ENCODE measurements around the gene VPS18. TPM values are rescaled to one million over a fixed set of nuclear protein-coding genes. Genes with fewer than 3 reads are reported as not detected.

Gene VPS18
- polyA plus RNA-seq, 1 donor = 9.3 TPM

DNA sequence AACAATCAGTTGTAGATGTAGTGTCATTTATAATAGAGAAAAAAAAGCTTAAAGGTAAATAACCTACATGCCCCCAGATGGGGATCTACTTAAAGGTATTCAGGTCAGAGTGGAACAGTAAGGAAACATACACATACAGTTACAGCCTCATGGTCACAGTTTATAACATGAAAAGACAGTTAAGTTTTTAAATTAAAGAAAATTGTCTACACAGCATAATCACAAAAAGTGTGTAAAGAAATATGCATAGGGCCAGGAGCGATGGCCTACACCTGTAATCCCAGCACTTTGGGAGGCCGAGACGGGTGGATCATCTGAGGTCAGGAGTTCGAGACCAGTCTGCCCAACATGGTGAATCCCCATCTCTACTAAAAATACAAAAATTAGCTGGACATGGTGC is 27.1 kb upstream of the VPS18 start:
- no peak for DNase-seq (ENCODE audit: low read depth)

- no peak for DNase-seq (ENCODE audit: low read depth)
Observed at GRCh38 chr15:40869686-40870085, 24.6 kb upstream of the VPS18 start.

- no peak for DNase-seq (ENCODE audit: low read depth)
Observed at GRCh38 chr15:40870716-40871115, 23.5 kb upstream of the VPS18 start.

- no peak for DNase-seq (ENCODE audit: low read depth)
Observed at GRCh38 chr15:40871749-40872617, 22.3 kb upstream of the VPS18 start.

- DNase-seq (ENCODE audit: low read depth) = no peak
Observed at GRCh38 chr15:40872791-40873693, 21.2 kb upstream of the VPS18 start.

- no peak for DNase-seq (ENCODE audit: low read depth)
Observed at GRCh38 chr15:40873694-40874561, 20.3 kb upstream of the VPS18 start, which contains the start of gene RHOV. Gene RHOV (minus strand): TSS chr15:40874234. CDS start chr15:40874139, 95 bp downstream.

DNA sequence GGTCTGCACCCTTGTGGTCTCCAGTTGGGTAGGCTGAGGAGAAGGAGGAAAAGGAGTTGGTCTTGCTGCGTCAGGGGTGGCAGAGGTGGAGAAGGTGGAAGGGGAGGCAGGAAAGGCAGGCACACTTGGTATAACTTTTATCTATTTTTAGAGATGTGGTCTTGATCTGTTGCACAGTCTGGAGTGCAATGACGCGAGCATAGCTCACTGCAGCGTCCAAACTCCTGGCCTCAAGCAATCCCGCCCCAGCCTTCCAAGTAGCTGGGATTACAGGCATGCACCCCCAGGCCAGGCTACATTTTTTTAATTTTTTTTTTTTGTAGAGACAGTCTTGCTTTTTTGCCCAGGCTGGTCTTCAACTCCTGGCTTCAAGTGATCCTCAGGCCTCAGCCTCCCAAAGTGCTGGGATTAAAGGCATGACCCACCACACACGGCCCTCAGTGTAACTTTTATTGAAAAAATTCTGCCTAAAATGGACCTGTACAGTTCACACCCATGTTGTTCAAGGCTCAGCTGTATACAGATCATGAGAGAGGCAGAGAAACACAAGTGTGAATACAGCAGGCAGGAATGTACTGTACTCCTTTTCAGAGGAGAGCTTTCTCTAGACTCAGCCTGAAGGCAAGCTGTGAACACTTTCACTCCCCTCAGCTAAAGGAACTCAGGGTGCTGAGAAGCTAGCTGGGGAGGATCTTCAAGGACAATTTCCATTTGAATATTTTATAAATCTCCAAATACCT is 18.1 kb upstream of the VPS18 start:
- DNase-seq (ENCODE audit: low read depth) = no peak

DNA sequence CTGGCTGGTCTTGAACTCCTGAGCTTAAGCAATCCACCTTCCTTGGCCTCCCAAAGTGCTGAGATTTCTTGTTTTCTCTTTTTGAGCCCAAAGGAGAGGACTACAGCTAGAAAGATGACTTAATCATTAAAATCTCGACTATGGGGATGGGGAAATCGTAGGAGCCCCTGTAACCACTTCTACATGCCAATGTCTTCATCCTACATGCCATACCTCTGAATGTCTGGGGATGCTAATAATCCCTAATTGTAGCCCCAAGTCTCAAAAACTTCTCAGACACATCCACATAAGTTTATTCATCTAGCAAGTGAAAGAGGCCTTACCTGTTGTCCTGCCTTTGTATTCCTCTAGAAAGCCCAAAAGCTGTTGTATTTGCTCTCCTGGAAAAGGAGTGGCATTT is 16.6 kb upstream of the VPS18 start:
- no peak for DNase-seq (ENCODE audit: low read depth)

GRCh38 chr15:40878785-40879184 is 15.5 kb upstream of the VPS18 start:
- DNase-seq (ENCODE audit: low read depth) = no peak

GRCh38 chr15:40879609-40880008 is 14.6 kb upstream of the VPS18 start:
- DNase-seq (ENCODE audit: low read depth) = no peak

DNA sequence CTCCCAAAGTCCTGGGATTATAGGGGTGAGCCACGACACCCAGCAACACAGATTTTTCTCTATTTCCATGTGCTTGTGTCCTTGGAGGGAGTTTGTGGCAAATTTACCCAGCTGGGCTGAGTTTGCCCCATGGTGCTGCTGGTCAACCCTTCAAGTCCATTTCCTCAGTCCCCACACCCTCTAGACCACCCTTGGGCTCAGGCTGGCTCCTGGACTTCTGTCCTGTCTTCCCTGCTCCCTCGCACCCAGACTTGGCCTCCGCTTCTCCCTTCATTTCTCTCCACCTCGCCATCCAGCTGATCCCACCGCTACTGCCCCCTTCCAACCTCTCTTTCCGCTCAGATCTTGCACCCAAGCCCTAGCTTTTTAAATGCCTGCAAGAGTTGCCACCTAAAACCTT is 12.9 kb upstream of the VPS18 start:
- DNase-seq (ENCODE audit: low read depth) = no peak

GRCh38 chr15:40886586-40886985 is 7.7 kb upstream of the VPS18 start:
- DNase-seq (ENCODE audit: low read depth) = no peak

GRCh38 chr15:40889112-40889511 is 5.1 kb upstream of the VPS18 start:
- DNase-seq (ENCODE audit: low read depth) = no peak

- DNase-seq (ENCODE audit: low read depth) = no peak
Observed at GRCh38 chr15:40891138-40891537, 3.1 kb upstream of the VPS18 start.

- no peak for DNase-seq (ENCODE audit: low read depth)
Observed at GRCh38 chr15:40891810-40892446, 2.3 kb upstream of the VPS18 start.

- DNase-seq (ENCODE audit: low read depth) = no peak
Observed at GRCh38 chr15:40892447-40893012, 1.7 kb upstream of the VPS18 start.

DNA sequence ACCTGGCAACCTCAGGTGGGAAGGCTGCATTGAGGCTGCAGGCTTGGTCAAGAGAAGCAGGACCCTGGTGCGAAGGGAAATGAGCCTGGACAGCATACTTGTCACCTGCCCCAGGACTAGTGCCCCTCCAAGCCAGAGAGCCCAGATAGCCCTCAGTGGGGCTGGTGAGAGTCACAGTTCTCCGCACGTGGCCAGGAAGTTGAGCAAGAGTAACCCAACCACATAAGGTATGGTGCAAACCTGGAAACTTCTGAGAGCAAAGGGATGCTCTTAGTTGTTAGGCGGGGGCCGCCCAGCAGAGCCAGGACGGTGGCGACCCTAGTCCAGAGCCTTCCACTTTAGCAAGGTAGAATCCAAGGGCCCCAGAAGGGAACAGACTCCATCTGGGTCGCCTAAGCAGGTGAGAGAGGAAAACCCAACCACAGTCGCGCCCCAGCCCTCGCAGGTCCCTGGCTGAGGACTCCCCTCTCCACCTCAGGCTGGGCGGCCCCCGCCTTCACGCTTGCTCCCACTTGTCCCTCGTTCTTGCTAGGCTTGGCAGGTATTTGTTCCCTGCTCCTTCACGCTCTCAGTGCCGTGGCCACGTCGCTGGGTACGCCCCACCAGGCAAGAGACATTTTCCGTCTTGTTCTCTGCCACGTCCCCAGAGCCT is 1.1 kb upstream of the VPS18 start:
- no peak for DNase-seq (ENCODE audit: low read depth)

DNA sequence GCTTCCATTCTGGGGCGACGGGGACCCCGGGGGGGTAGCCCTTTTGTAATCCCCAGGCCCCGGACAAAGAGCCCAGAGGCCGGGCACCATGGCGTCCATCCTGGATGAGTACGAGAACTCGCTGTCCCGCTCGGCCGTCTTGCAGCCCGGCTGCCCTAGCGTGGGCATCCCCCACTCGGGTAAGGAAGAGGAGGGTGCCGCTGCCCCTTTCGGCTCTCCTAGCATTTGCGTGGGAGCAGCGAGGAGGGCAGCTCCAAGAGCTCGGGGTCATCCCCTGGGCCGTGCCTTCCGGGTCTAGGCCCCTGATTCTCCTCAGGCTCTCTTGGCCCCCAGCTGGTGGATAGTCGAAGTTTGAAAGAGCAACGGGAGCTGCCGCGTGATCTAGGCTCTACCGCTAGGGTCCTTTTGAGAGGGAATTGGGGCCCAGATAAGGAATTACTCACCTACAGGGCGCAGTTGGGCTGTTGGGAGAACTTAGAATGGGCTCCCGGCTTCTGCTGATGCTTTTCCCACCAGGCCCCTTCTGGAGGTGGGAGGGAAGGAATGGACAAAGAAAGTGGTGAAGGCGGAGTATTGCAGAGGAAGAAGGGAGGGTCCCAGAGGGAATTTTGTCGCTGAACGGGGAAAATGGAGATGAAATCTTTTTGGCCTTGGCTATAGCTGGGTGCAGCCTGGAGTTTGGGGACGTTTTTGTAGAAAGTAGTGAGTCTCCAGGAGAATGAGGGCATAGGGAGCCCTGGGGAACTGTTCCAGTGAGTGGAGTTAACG is 615 bp downstream of the VPS18 start:
- DNase-seq (ENCODE audit: low read depth) = no peak
